Measurements from ENCODE around the gene PCDH15. TPM values are rescaled to one million over a fixed set of nuclear protein-coding genes. Genes with fewer than 3 reads are reported as not detected.

The PCDH15 gene
- total and polyA plus RNA-seq, 9 of the 15 experiments (the other 6 are each of a cell fraction or from before 2014, with no cell fraction given): not detected

- no peaks in the 10 kb centered on the region for H3K27me3 ChIP-seq (ENCODE audit: control insufficient read depth in 2 of 2, insufficient read depth in 2 of 2, low read length in 2 of 2)
- intact Hi-C loops (cut with micrococcal nuclease): no loop called here
- TF ChIP-seq, protein P1, sequence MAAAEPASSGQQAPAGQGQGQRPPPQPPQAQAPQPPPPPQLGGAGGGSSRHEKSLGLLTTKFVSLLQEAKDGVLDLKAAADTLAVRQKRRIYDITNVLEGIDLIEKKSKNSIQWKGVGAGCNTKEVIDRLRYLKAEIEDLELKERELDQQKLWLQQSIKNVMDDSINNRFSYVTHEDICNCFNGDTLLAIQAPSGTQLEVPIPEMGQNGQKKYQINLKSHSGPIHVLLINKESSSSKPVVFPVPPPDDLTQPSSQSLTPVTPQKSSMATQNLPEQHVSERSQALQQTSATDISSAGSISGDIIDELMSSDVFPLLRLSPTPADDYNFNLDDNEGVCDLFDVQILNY (CRISPR knock-in tag; IDR thresholded peaks at IDR 0.05): no peak
- DNase-seq (ENCODE audit: extremely low read depth in 1 of 4, low spot score in 3 of 4) (no peak), FAIRE-seq (no peak), ATAC-seq (no peak)
- H3K9ac ChIP-seq (ENCODE audit: insufficient read depth in 1 of 2, low read depth in 2 of 2, low read length in 2 of 2): no peak overlapping the region
- no peaks in the 10 kb centered on the region for H4K20me1 ChIP-seq (replicated peaks; ENCODE audit: control insufficient read depth, insufficient read depth, low read length)
- in situ Hi-C loops (cut with MboI): no loop called here
- no peak overlapping the region for H3K27ac ChIP-seq (ENCODE audit: extremely low read depth, low read depth, low read length)
- no peaks in the 10 kb centered on the region for H3K4me1 ChIP-seq (replicated peaks in 1 of 2; ENCODE audit: control insufficient read depth in 2 of 2, insufficient read depth in 2 of 2, low read length in 2 of 2)
- no peak overlapping the region for H2AFZ ChIP-seq (ENCODE audit: low read depth, low read length)
- ChIA-PET CTCF (ENCODE audit: low intra/inter-chr PET ratio) (no interaction called here), POLR2A (no interaction called here)
- no peaks in the 10 kb centered on the region for H3K9me1 ChIP-seq (ENCODE audit: control insufficient read depth, insufficient read depth, low read length)
- no peaks in the 10 kb centered on the region for H3K9me3 ChIP-seq (replicated peaks; ENCODE audit: control insufficient read depth, insufficient read depth, low read depth, low read length)
- no TSS peak for BruUV-seq (replicated peaks)
- H3K36me3 ChIP-seq (ENCODE audit: control insufficient read depth, insufficient read depth, low read length): no peaks in the 10 kb centered on the region
- no peak overlapping the region for H3K4me2 ChIP-seq (ENCODE audit: insufficient read depth, low read length)
- H3K4me3 ChIP-seq: no peak overlapping the region
- H3K79me2 ChIP-seq (ENCODE audit: control insufficient read depth, insufficient read depth, low read length): no peaks in the 10 kb centered on the region
Observed at GRCh38 chr10:54065106-54065505, 735.9 kb downstream of the PCDH15 start.

DNA sequence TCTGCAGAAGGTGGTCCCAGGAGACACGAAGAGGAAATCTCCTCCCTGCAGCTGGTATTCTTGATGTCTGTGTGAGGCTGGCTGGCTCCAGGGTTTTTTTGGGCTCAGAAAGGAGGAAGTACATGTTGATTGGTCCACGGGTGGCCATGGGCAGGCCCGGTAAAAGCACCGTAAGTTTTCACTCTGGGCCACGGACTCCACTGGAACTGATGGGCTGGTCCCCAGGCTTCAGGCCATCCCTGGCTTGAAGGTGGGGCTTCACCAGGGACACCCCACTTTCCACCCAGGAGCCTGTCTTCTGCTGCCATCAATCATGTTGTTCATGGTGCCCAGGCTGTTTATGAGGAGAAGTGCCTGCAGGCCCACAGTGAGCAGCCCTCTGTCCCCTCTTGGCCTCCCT is 736.8 kb downstream of the PCDH15 start:
- Histone ChIP-seq H3K9me1 (ENCODE audit: control insufficient read depth, insufficient read depth, low read length) (no peaks in the 10 kb centered on the region), H3K9ac (ENCODE audit: insufficient read depth in 1 of 2, low read depth in 2 of 2, low read length in 2 of 2) (no peak overlapping the region), H3K4me3 (no peak overlapping the region), H3K9me3 (replicated peaks; ENCODE audit: control insufficient read depth, insufficient read depth, low read depth, low read length) (no peaks in the 10 kb centered on the region), H3K79me2 (ENCODE audit: control insufficient read depth, insufficient read depth, low read length) (no peaks in the 10 kb centered on the region), H3K4me2 (ENCODE audit: insufficient read depth, low read length) (no peak overlapping the region), H3K36me3 (ENCODE audit: control insufficient read depth, insufficient read depth, low read length) (no peaks in the 10 kb centered on the region), H3K27ac (ENCODE audit: extremely low read depth, low read depth, low read length) (no peak overlapping the region), H2AFZ (ENCODE audit: low read depth, low read length) (no peak overlapping the region), H4K20me1 (replicated peaks; ENCODE audit: control insufficient read depth, insufficient read depth, low read length) (no peaks in the 10 kb centered on the region), H3K4me1 (replicated peaks in 1 of 2; ENCODE audit: control insufficient read depth in 2 of 2, insufficient read depth in 2 of 2, low read length in 2 of 2) (no peaks in the 10 kb centered on the region), H3K27me3 (ENCODE audit: control insufficient read depth in 2 of 2, insufficient read depth in 2 of 2, low read length in 2 of 2) (no peaks in the 10 kb centered on the region)
- DNase-seq (ENCODE audit: extremely low read depth in 1 of 4, low spot score in 3 of 4): no peak
- no TSS peak for BruUV-seq (replicated peaks)
- intact Hi-C loops (cut with micrococcal nuclease): no loop called here
- ChIA-PET CTCF (ENCODE audit: low intra/inter-chr PET ratio) (no interaction called here), POLR2A (no interaction called here)
- in situ Hi-C loops (cut with MboI): no loop called here
- FAIRE-seq: no peak
- WGBS (ENCODE audit: insufficient coverage, low coverage, missing lambda C conversion rate): 0% methylated on average over 5 of the region's 5 CpGs
- no peak for ATAC-seq
- TF ChIP-seq DLX4 (CRISPR knock-in tag; IDR thresholded peaks at IDR 0.05) (no peak), THRB (CRISPR knock-in tag; conservative IDR thresholded peaks at IDR 0.05) (no peak), ZNF583 (CRISPR knock-in tag; IDR thresholded peaks at IDR 0.05) (no peak), DDX20 (tag; IDR thresholded peaks at IDR 0.05; ENCODE audit: low read depth) (no peak)
- TF ChIP-seq, protein P2, sequence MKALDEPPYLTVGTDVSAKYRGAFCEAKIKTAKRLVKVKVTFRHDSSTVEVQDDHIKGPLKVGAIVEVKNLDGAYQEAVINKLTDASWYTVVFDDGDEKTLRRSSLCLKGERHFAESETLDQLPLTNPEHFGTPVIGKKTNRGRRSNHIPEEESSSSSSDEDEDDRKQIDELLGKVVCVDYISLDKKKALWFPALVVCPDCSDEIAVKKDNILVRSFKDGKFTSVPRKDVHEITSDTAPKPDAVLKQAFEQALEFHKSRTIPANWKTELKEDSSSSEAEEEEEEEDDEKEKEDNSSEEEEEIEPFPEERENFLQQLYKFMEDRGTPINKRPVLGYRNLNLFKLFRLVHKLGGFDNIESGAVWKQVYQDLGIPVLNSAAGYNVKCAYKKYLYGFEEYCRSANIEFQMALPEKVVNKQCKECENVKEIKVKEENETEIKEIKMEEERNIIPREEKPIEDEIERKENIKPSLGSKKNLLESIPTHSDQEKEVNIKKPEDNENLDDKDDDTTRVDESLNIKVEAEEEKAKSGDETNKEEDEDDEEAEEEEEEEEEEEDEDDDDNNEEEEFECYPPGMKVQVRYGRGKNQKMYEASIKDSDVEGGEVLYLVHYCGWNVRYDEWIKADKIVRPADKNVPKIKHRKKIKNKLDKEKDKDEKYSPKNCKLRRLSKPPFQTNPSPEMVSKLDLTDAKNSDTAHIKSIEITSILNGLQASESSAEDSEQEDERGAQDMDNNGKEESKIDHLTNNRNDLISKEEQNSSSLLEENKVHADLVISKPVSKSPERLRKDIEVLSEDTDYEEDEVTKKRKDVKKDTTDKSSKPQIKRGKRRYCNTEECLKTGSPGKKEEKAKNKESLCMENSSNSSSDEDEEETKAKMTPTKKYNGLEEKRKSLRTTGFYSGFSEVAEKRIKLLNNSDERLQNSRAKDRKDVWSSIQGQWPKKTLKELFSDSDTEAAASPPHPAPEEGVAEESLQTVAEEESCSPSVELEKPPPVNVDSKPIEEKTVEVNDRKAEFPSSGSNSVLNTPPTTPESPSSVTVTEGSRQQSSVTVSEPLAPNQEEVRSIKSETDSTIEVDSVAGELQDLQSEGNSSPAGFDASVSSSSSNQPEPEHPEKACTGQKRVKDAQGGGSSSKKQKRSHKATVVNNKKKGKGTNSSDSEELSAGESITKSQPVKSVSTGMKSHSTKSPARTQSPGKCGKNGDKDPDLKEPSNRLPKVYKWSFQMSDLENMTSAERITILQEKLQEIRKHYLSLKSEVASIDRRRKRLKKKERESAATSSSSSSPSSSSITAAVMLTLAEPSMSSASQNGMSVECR (CRISPR knock-in tag; IDR thresholded peaks at IDR 0.05): no peak

Measured in K562 (cell line).